22Rv1 (cell line): Measurements from ENCODE around the gene PDPR.
"Not testable (repeated sequence)": the region's sequence is repeated elsewhere in the genome, so short reads cannot be mapped to it uniquely, and the experiment has no call there.

ENCODE experiments used
- ZFX ChIP-seq: fragments of 450-650 bp; IDR thresholded peaks from 2 replicates; pipeline ENCODE4 v1.6.1; 2017; ENCODE audit warnings: antibody characterized with exemption, borderline replicate concordance
- TF ChIP-seq, protein P1 (sequence below): fragments of 450-650 bp; IDR thresholded peaks from 2 replicates; pipeline ENCODE4 v1.5.1; 2017; ENCODE audit warnings: mild to moderate bottlenecking

DNA sequence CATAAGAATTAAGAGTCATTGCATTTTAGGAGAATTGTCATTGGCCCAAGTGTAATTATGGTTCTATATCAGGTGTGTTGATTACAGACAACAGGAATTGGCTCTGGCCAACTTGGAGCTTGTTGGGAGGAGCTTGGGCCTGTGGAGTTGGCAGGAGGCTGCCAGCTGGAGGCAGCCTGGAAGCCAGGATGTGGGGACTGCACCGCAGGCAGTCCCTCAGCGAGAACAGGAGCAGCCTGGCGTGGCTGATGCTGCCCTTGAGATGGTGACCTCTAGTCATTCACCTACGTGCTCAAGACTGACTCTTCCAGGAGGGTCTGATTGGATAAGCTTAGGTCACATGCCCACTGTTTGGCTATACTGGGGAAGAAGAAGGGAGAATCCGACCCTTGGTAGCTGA, 13.6 kb downstream of the PDPR start:
- TF ChIP-seq, protein P1, sequence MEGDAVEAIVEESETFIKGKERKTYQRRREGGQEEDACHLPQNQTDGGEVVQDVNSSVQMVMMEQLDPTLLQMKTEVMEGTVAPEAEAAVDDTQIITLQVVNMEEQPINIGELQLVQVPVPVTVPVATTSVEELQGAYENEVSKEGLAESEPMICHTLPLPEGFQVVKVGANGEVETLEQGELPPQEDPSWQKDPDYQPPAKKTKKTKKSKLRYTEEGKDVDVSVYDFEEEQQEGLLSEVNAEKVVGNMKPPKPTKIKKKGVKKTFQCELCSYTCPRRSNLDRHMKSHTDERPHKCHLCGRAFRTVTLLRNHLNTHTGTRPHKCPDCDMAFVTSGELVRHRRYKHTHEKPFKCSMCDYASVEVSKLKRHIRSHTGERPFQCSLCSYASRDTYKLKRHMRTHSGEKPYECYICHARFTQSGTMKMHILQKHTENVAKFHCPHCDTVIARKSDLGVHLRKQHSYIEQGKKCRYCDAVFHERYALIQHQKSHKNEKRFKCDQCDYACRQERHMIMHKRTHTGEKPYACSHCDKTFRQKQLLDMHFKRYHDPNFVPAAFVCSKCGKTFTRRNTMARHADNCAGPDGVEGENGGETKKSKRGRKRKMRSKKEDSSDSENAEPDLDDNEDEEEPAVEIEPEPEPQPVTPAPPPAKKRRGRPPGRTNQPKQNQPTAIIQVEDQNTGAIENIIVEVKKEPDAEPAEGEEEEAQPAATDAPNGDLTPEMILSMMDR: not testable (repeated sequence)
- TF ChIP-seq ZFX: not testable (repeated sequence)
